B cell (primary cell): Measurements from ENCODE around the gene ANKFY1. TPM values are rescaled to one million over a fixed set of nuclear protein-coding genes. Genes with fewer than 3 reads are reported as not detected.

Source experiments
- ATAC-seq: fragments of 200-7000 bp; cut with Tn5 transposase; one replicate; pipeline ENCODE4 v1.10.0; 2021; ENCODE audit warnings: low read depth, mild to moderate bottlenecking, moderate number of reproducible peaks, moderate library complexity
- CTCF ChIA-PET: fragments of 350-600 bp; sonication (Branson Sonifier 250); formaldehyde crosslinking; loops from one replicate; lab custom pipeline; 2021; ENCODE audit warnings: antibody characterized with exemption, inconsistent platforms; lab: Charles Lee
- POLR2A ChIA-PET: fragments of 350-600 bp; sonication (Branson Sonifier 250); formaldehyde crosslinking; loops from one replicate; lab custom pipeline; 2021; ENCODE audit warnings: antibody characterized with exemption; lab: Charles Lee
- DNase-seq: peaks from one replicate; pipeline ENCODE4 v3.0.0; 2013
- H2AFZ ChIP-seq: 2 replicates; pipeline ENCODE4 v1.6.1; 2012; ENCODE audit warnings: mild to moderate bottlenecking, low read depth, low read length; ENCODE audit not compliant: insufficient read depth, poor library complexity, severe bottlenecking
- H3K27ac ChIP-seq, 2 donors: 1 replicate in 1 of 2; 2 replicates in 1 of 2; pipeline ENCODE4 v1.5.1; 2012 to 2013; ENCODE audit warnings: low read length in 2 of 2, mild to moderate bottlenecking in 2 of 2, moderate library complexity in 1 of 2
- H3K27me3 ChIP-seq, 4 experiments: fragments of 200-600 bp in 1 of 4; sonication (generic) in 1 of 4; replicated peaks in 1 of 4; 1 replicate in 2 of 4; 2 replicates in 2 of 4; pipeline versions ENCODE4 v1.6.1 to v1.7.0; 2013 to 2016; ENCODE audit warnings: low read length in 3 of 4, mild to moderate bottlenecking in 2 of 4, mixed read lengths in 1 of 4, moderate library complexity in 1 of 4; ENCODE audit not compliant: insufficient read depth in 4 of 4, control insufficient read depth in 3 of 4; ENCODE audit errors: control extremely low read depth in 1 of 4
- H3K36me3 ChIP-seq, 2 experiments: replicated peaks in 1 of 2; 1 replicate in 1 of 2; 2 replicates in 1 of 2; pipeline versions ENCODE4 v1.6.1 to v1.7.1; 2013; ENCODE audit warnings: low read length in 1 of 2; ENCODE audit not compliant: insufficient read depth in 2 of 2, control insufficient read depth in 1 of 2; ENCODE audit errors: control extremely low read depth in 1 of 2, extremely low read depth in 1 of 2
- H3K4me1 ChIP-seq, 2 donors: fragments of 200-600 bp in 1 of 2; sonication (generic) in 1 of 2; 1 replicate in 1 of 2; 2 replicates in 1 of 2; pipeline versions ENCODE4 v1.5.1 to v1.6.1; 2013 to 2017; ENCODE audit warnings: low read length in 2 of 2; ENCODE audit not compliant: control insufficient read depth in 2 of 2, insufficient read depth in 2 of 2
- H3K4me2 ChIP-seq: replicated peaks from 2 replicates; pipeline ENCODE3; 2012; ENCODE audit warnings: mild to moderate bottlenecking, low read depth, low read length; ENCODE audit not compliant: poor library complexity, severe bottlenecking
- H3K4me3 ChIP-seq, 5 experiments: fragments of 200-600 bp in 1 of 5; sonication (generic) in 1 of 5; 1 replicate in 3 of 5; 2 replicates in 2 of 5; pipeline versions ENCODE4 v1.5.1 to v1.7.0; 2011 to 2016; ENCODE audit warnings: low read length in 4 of 5, mild to moderate bottlenecking in 4 of 5, low read depth in 2 of 5, control low read depth in 1 of 5, moderate library complexity in 1 of 5; ENCODE audit not compliant: insufficient read depth in 1 of 5; ENCODE audit errors: control extremely low read depth in 1 of 5, extremely low read depth in 1 of 5
- H3K79me2 ChIP-seq: fragments of 200-600 bp; sonication (generic); one replicate; pipeline ENCODE4 v1.6.0; 2016; ENCODE audit warnings: low read length; ENCODE audit not compliant: control insufficient read depth, insufficient read depth
- H3K9ac ChIP-seq: fragments of 200-600 bp; sonication (generic); 2 replicates; pipeline ENCODE4 v1.6.1; 2017; ENCODE audit warnings: mild to moderate bottlenecking, low read length, moderate library complexity
- H3K9me3 ChIP-seq, 3 donors: one replicate each; pipeline versions ENCODE4 v1.6.1 to v1.7.1; 2013; ENCODE audit warnings: low read length in 2 of 3; ENCODE audit not compliant: control insufficient read depth in 2 of 3, insufficient read depth in 1 of 3; ENCODE audit errors: control extremely low read depth in 1 of 3
- H4K20me1 ChIP-seq: 2 replicates; pipeline ENCODE4 v1.6.0; 2012; ENCODE audit warnings: mild to moderate bottlenecking, low read length; ENCODE audit not compliant: insufficient read depth, control insufficient read depth, poor library complexity, severe bottlenecking
- H3K27ac Mint-ChIP-seq: one replicate; pipeline ENCODE4 v1.8.0; 2021; ENCODE audit warnings: mixed read lengths
- H3K27me3 Mint-ChIP-seq: one replicate; pipeline ENCODE4 v1.8.0; 2021; ENCODE audit warnings: mixed read lengths
- H3K4me1 Mint-ChIP-seq: one replicate; pipeline ENCODE4 v1.8.0; 2021; ENCODE audit warnings: mixed read lengths
- H3K4me3 Mint-ChIP-seq: one replicate; pipeline ENCODE4 v1.8.0; 2021; ENCODE audit warnings: mixed read lengths
- H3K9me3 Mint-ChIP-seq: one replicate; pipeline ENCODE4 v1.8.0; 2022; ENCODE audit warnings: mixed read lengths; ENCODE audit not compliant: insufficient read depth
- EZH2 ChIP-seq: IDR thresholded peaks from 2 replicates; pipeline ENCODE4 v1.6.1; 2012; ENCODE audit warnings: borderline replicate concordance, low read depth, mild to moderate bottlenecking, moderate library complexity, low read length; ENCODE audit not compliant: insufficient read depth, poor library complexity, severe bottlenecking
- WGBS: methylation state at CpG from one replicate; pipeline ENCODE4 v1.1.5; 2013; ENCODE audit warnings: missing lambda C conversion rate; ENCODE audit not compliant: insufficient coverage; 5-methylcytosine and 5-hydroxymethylcytosine counted together
- intact Hi-C: fragments of 100-400 bp; cut with micrococcal nuclease; formaldehyde crosslinking; loops from one replicate; pipeline ENCODE4 v1.10.0; 2022
- polyA plus RNA-seq: library from polyadenylated mRNA; depleted of rRNA; stranded (reverse); fragments of >200 nt; gene quantifications from 2 replicates; pipeline ENCODE4 v1.2.3, GENCODE V29; 2012
- total RNA-seq, 2 donors: library from RNA; stranded (reverse); fragments of 120-200 nt in 1 of 2; gene quantifications; 1 replicate in 1 of 2; 2 replicates in 1 of 2; pipeline versions ENCODE4 v1.2.3 to v1.2.4, GENCODE V29; 2013 to 2022
- TF ChIP-seq, protein P1 (sequence below): fragments of 200-600 bp; IDR thresholded peaks from one replicate; pipeline ENCODE4 v1.8.0; 2022; ENCODE audit warnings: antibody characterized with exemption, mild to moderate bottlenecking

ANKFY1 gene
- total and polyA plus RNA-seq, 2 donors (not counting 1 experiment from before 2014, with no cell fraction given): 23.1 to 63.9 TPM

DNA sequence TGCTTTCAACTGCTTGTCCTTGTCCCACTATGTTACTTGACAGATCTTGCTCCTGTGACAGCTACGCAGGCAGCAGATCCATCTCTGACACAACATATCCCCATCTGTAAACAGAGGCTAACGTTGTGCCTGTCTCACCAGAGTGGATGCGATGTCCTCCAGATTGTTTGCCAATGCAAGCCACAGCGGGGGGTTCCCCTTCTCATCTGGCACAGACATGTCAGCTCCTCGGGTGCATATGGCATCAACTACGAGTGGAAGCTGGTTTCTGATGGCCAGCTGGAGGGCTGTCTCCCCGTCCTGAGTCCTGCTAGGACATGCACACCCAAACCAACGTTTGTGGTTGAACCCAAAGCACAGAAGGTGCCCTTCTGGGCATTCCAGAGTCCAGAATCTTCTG lies 81.7 kb downstream of the ANKFY1 start:
- Mint-ChIP-seq H3K4me1 (no peaks in the 10 kb centered on the region), H3K4me3 (no peak overlapping the region), H3K27me3 (no peaks in the 10 kb centered on the region), H3K9me3 (no peaks in the 10 kb centered on the region), H3K27ac (no peak overlapping the region)
- WGBS: 92% methylated on average over 7 of the region's 8 CpGs
- Histone ChIP-seq H3K9ac (no peak overlapping the region), H2AFZ (no peak overlapping the region), H3K4me2 (no peak overlapping the region), H3K4me3 (no peak overlapping the region), H3K9me3 (no peaks in the 10 kb centered on the region), H3K4me1 (no peaks in the 10 kb centered on the region), H3K36me3 (peaks cover under 1 to 86% of the 10 kb centered on the region in 2 experiments), H3K79me2 (no peaks in the 10 kb centered on the region), H4K20me1 (no peaks in the 10 kb centered on the region), H3K27ac (no peak overlapping the region), H3K27me3 (no peaks in the 10 kb centered on the region)
- no peak for ATAC-seq
- ChIA-PET CTCF (interaction anchor here (0.5 to 1.7 kb wide), 3 partner anchors 12 to 18 kb away, joined by 3 to 5 read pairs (median 3); no protein-coding TSS in a partner anchor), POLR2A (interaction anchor here (0.6 kb wide), 1 partner anchor 46 kb away, joined by 4 read pairs; no protein-coding TSS in a partner anchor)
- TF ChIP-seq, protein P1, sequence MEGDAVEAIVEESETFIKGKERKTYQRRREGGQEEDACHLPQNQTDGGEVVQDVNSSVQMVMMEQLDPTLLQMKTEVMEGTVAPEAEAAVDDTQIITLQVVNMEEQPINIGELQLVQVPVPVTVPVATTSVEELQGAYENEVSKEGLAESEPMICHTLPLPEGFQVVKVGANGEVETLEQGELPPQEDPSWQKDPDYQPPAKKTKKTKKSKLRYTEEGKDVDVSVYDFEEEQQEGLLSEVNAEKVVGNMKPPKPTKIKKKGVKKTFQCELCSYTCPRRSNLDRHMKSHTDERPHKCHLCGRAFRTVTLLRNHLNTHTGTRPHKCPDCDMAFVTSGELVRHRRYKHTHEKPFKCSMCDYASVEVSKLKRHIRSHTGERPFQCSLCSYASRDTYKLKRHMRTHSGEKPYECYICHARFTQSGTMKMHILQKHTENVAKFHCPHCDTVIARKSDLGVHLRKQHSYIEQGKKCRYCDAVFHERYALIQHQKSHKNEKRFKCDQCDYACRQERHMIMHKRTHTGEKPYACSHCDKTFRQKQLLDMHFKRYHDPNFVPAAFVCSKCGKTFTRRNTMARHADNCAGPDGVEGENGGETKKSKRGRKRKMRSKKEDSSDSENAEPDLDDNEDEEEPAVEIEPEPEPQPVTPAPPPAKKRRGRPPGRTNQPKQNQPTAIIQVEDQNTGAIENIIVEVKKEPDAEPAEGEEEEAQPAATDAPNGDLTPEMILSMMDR: no peak
- no peak for TF ChIP-seq EZH2
- DNase-seq: no peak
- intact Hi-C loops: no loop called here

DNA sequence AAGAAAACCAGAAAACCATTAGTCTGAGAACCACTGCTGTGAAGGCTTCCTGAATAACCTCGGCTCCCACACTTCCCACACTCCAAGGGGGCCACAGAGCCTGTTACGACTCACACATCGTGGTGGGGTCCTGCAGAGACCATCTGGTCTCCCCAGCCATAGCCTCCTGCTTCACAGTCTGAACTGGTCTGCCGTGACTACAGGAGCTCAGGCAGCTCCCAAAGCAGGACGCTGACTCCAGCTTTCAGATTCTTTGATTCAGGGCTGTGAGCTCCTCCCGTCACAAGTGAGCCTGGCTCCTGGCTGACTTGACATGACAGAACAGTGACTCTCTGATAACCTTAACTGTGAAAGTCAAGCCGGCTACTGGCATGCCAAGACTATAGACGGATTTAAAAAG lies 83.0 kb downstream of the ANKFY1 start:
- ChIA-PET POLR2A (no interaction called here), CTCF (interaction anchor here (0.6 to 1.7 kb wide), 2 partner anchors 19 to 846 kb away, joined by 4 to 5 read pairs; no protein-coding TSS in a partner anchor)
- no peak for ATAC-seq
- Histone ChIP-seq H3K4me1 (no peaks in the 10 kb centered on the region), H3K4me3 (no peak overlapping the region), H3K79me2 (no peaks in the 10 kb centered on the region), H3K9me3 (no peaks in the 10 kb centered on the region), H3K9ac (no peak overlapping the region), H3K27ac (no peak overlapping the region), H3K36me3 (peaks cover 0 to 87% of the 10 kb centered on the region in 2 experiments), H2AFZ (no peak overlapping the region), H3K27me3 (no peaks in the 10 kb centered on the region), H4K20me1 (no peaks in the 10 kb centered on the region), H3K4me2 (no peak overlapping the region)
- Mint-ChIP-seq H3K4me3 (no peak overlapping the region), H3K27ac (no peak overlapping the region), H3K4me1 (no peaks in the 10 kb centered on the region), H3K9me3 (no peaks in the 10 kb centered on the region), H3K27me3 (no peaks in the 10 kb centered on the region)
- no peak for DNase-seq
- intact Hi-C loops: no loop called here
- TF ChIP-seq EZH2: no peak
- TF ChIP-seq, protein P1: no peak
- WGBS: over 99% methylated on average over 8 of the region's 8 CpGs
